ENCODE results near the gene PPP3CA. TPM values are rescaled to one million over a fixed set of nuclear protein-coding genes. Genes with fewer than 3 reads are reported as not detected.

PPP3CA gene
- total RNA-seq, 1 experiment from 2014 or later: 129 TPM

DNA sequence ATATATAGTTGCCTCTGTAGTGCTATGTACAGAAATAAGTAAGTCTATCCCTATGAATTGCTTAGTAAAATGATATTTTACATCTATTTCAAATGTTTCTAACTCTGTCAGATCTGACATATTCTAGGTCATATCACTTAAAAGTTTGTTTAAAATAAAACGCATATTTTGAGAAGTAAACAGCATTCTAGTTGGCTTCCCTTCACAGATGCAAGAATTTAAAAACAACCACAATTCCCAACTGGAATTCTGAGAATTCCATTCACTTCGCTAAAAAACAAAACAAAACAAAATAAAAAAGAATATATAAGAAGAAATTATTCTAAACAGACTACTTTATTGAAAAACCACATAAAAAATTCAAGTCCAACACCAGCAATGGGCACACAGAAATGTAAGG, 126.0 kb downstream of the PPP3CA start:
- H3K4me1 ChIP-seq (ENCODE audit: insufficient read depth, low read length, poor library complexity, severe bottlenecking): peaks cover 33% of the 10 kb centered on the region

DNA sequence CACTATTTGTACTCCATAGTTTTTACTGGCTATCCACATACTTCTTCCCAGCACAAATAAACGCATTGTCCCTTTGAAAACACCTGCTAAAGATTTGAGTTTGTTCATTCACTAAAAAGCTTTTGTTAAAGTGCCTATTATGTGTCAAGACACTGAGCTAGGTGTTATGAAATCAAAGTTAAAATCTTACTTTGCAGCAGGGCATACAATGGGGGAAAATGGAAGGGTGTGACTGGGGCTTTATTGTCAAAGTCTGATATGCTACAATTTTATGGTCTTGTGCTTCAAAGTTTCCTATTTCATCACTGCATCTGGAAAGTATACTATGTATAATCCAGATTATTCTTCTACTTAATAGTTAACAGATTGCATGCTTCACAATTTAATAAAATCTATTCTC, 128.4 kb downstream of the PPP3CA start:
- ChIA-PET POLR2A (ENCODE audit: low non-redundant PET) (no interaction called here), CTCF (no interaction called here)
- no peak overlapping the region for H3K4me3 ChIP-seq (ENCODE audit: low read depth, low read length, poor library complexity, severe bottlenecking)
- BruUV-seq (replicated peaks): no TSS peak
- intact Hi-C loops (cut with micrococcal nuclease; ENCODE audit: unreplicated experiment): no loop called here
- H3K36me3 ChIP-seq (ENCODE audit: insufficient read depth, low read length, poor library complexity, severe bottlenecking): no peaks in the 10 kb centered on the region
- no peak overlapping the region for H3K27ac ChIP-seq (ENCODE audit: low read depth, low read length, poor library complexity, severe bottlenecking)
- no peaks in the 10 kb centered on the region for H3K9me3 ChIP-seq (ENCODE audit: low read depth, low read length, poor library complexity, severe bottlenecking)
- no peak for DNase-seq (ENCODE audit: low spot score)
- peaks cover 36% of the 10 kb centered on the region for H3K4me1 ChIP-seq (ENCODE audit: insufficient read depth, low read length, poor library complexity, severe bottlenecking)
- no peak for TF ChIP-seq EZH2 (IDR thresholded peaks at IDR 0.05; ENCODE audit: borderline replicate concordance, low read depth, low read length, poor library complexity, severe bottlenecking)
- TF ChIP-seq, protein P1, sequence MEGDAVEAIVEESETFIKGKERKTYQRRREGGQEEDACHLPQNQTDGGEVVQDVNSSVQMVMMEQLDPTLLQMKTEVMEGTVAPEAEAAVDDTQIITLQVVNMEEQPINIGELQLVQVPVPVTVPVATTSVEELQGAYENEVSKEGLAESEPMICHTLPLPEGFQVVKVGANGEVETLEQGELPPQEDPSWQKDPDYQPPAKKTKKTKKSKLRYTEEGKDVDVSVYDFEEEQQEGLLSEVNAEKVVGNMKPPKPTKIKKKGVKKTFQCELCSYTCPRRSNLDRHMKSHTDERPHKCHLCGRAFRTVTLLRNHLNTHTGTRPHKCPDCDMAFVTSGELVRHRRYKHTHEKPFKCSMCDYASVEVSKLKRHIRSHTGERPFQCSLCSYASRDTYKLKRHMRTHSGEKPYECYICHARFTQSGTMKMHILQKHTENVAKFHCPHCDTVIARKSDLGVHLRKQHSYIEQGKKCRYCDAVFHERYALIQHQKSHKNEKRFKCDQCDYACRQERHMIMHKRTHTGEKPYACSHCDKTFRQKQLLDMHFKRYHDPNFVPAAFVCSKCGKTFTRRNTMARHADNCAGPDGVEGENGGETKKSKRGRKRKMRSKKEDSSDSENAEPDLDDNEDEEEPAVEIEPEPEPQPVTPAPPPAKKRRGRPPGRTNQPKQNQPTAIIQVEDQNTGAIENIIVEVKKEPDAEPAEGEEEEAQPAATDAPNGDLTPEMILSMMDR (conservative IDR thresholded peaks at IDR 0.05; ENCODE audit: low read depth, low read length): no peak
- H3K27me3 ChIP-seq (replicated peaks; ENCODE audit: insufficient read depth, low read depth, low read length, poor library complexity): no peaks in the 10 kb centered on the region

More for the DNA sequence above, 126.0 kb downstream of the PPP3CA start:
- POLR2A ChIA-PET (ENCODE audit: low non-redundant PET): no interaction called here
- CTCF ChIA-PET: no interaction called here
- no peak for DNase-seq (ENCODE audit: low spot score)
- TF ChIP-seq EZH2 (IDR thresholded peaks at IDR 0.05; ENCODE audit: borderline replicate concordance, low read depth, low read length, poor library complexity, severe bottlenecking): no peak
- TF ChIP-seq, protein P1 (conservative IDR thresholded peaks at IDR 0.05; ENCODE audit: low read depth, low read length): no peak
- BruUV-seq (replicated peaks): no TSS peak
- no peaks in the 10 kb centered on the region for H3K27me3 ChIP-seq (replicated peaks; ENCODE audit: insufficient read depth, low read depth, low read length, poor library complexity)
- intact Hi-C loops (cut with micrococcal nuclease; ENCODE audit: unreplicated experiment): no loop called here
- H3K36me3 ChIP-seq (ENCODE audit: insufficient read depth, low read length, poor library complexity, severe bottlenecking): no peaks in the 10 kb centered on the region
- H3K4me3 ChIP-seq (ENCODE audit: low read depth, low read length, poor library complexity, severe bottlenecking): no peak overlapping the region
- H3K9me3 ChIP-seq (ENCODE audit: low read depth, low read length, poor library complexity, severe bottlenecking): no peaks in the 10 kb centered on the region
- no peak overlapping the region for H3K27ac ChIP-seq (ENCODE audit: low read depth, low read length, poor library complexity, severe bottlenecking)

DNA sequence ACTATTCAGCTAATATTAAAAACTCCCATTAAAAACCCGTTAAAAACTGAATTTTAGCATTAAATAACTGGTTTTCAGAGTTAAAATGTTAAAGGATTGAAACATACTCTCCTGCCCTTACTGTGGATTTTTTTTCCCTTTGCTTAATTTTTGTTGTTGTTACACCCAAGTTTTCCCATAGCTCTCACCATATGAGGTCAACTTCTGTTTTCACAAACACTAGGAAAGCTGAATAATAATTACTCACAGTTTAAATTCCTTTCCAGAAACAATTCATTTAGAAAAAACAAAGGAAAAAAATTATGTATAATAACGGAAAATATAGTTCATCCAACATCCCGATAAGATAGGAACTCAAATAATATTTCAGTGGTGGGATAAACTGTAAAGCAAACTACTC, 129.0 kb downstream of the PPP3CA start:
- CTCF ChIA-PET: no interaction called here
- Histone ChIP-seq H3K27me3 (replicated peaks; ENCODE audit: insufficient read depth, low read depth, low read length, poor library complexity) (no peaks in the 10 kb centered on the region), H3K27ac (ENCODE audit: low read depth, low read length, poor library complexity, severe bottlenecking) (no peak overlapping the region), H3K4me3 (ENCODE audit: low read depth, low read length, poor library complexity, severe bottlenecking) (no peak overlapping the region), H3K36me3 (ENCODE audit: insufficient read depth, low read length, poor library complexity, severe bottlenecking) (no peaks in the 10 kb centered on the region), H3K9me3 (ENCODE audit: low read depth, low read length, poor library complexity, severe bottlenecking) (no peaks in the 10 kb centered on the region), H3K4me1 (ENCODE audit: insufficient read depth, low read length, poor library complexity, severe bottlenecking) (peaks cover 36% of the 10 kb centered on the region)
- no TSS peak for BruUV-seq (replicated peaks)
- intact Hi-C loops (cut with micrococcal nuclease; ENCODE audit: unreplicated experiment): no loop called here
- POLR2A ChIA-PET (ENCODE audit: low non-redundant PET): no interaction called here
- DNase-seq (ENCODE audit: low spot score): no peak
- TF ChIP-seq EZH2 (IDR thresholded peaks at IDR 0.05; ENCODE audit: borderline replicate concordance, low read depth, low read length, poor library complexity, severe bottlenecking): no peak
- TF ChIP-seq, protein P1 (conservative IDR thresholded peaks at IDR 0.05; ENCODE audit: low read depth, low read length): no peak

Measured in A673 (cell line).